ENCODE measurements around the gene DTNBP1. TPM values are rescaled to one million over a fixed set of nuclear protein-coding genes. Genes with fewer than 3 reads are reported as not detected.

Gene DTNBP1
- 6.7 and 7.1 TPM in 2 replicates for total RNA-seq (ENCODE audit: low replicate concordance)

DNA sequence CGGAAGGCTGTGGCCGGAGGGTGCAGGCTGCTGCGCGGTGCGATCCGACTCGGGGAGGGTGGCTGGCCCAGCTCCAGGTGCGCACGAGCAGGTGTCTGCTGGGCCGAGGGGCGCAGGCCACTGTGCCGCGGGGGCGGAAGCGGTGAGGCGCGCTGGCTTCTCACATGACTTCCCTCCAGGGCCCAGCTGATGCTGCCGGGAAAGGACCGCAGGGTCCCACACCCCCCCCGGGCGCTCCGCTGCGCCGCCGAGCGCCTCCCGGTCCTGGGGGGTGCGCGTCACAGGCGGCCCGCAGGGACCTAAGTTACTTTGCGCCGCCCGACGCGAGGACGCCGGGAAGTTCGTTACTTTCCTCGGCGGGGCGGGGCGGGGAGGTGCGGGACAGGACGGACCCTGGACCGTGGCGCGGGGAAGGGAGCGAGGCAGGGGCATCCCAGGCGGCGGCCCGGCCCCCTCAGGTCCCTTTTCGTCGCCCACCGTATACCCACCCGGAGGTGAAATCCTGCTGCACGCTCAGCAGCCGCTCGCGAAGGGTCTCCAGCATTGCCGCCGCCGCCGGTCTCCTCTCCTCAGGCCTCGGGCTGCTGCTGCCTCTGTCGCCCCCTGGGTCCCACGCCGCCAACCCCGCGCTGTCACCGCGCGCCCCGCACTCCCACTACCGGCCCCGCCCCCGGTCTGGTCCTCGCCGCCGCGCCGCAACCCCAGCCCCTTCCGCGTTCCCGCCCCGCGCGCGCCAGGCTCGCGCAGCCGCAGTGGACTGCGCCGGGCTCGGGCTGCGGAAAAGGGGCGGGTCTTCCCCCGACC lies at the start of gene DTNBP1:
DTNBP1 (minus strand) TSS at position 703 of the 804 bp plus-strand sequence; CDS start at position 544, 159 bp downstream.

All from smooth muscle cell of the coronary artery (primary cell).